GM12865 (cell line): Measurements from ENCODE around the gene SETDB2.

Experiments used
- DNase-seq: peaks from one replicate; pipeline ENCODE4 v3.0.0; 2010; ENCODE audit warnings: low read depth
- H3K4me3 ChIP-seq: 2 replicates; pipeline ENCODE4 v1.5.1; 2011; ENCODE audit warnings: mild to moderate bottlenecking, low read depth, low read length, control low read depth
- TF ChIP-seq, protein P1 (sequence below): IDR thresholded peaks from 2 replicates; pipeline ENCODE4 v1.5.1; 2011; ENCODE audit warnings: low read length, control low read depth, low read depth, inconsistent platforms; ENCODE audit not compliant: insufficient read depth; ENCODE audit errors: missing control alignments

SETDB2 gene

DNA sequence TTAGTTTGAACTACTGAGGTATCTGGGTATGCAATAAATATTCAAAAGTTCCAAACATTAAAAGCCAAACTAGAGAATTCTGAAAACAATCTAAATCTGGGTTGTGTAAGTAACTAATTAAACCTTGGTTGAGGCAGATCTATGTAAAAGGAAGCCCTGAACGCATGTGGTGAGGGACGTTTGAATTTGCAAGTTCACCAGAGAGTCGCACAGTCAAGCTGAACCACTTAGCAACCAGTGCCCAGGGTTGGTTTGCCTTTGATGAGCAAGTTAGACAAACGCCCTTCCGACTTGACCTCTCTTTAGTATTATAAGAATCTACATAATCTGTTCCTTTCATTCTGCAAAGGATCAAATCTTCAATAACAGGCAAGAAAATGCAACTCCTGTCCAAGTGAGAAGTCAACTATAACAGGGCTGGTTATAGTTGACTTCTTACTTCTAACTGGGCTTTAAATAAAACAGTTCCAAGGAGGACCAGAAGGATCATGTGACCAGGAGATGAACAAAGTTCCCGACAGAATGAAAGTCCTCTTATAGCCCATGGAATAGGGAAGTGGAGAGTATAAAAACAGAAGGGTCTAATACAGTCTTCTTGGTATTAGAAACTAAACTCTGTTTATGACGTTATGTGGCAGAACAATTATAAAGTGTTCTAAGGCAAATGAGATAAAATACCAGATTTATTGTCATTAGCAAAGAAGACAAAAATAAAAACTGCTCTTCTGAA, 92.2 kb downstream of the SETDB2 start:
- DNase-seq, result no peak
- H3K4me3 ChIP-seq, result no peak overlapping the region
- TF ChIP-seq, protein P1, sequence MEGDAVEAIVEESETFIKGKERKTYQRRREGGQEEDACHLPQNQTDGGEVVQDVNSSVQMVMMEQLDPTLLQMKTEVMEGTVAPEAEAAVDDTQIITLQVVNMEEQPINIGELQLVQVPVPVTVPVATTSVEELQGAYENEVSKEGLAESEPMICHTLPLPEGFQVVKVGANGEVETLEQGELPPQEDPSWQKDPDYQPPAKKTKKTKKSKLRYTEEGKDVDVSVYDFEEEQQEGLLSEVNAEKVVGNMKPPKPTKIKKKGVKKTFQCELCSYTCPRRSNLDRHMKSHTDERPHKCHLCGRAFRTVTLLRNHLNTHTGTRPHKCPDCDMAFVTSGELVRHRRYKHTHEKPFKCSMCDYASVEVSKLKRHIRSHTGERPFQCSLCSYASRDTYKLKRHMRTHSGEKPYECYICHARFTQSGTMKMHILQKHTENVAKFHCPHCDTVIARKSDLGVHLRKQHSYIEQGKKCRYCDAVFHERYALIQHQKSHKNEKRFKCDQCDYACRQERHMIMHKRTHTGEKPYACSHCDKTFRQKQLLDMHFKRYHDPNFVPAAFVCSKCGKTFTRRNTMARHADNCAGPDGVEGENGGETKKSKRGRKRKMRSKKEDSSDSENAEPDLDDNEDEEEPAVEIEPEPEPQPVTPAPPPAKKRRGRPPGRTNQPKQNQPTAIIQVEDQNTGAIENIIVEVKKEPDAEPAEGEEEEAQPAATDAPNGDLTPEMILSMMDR, result no peak

DNA sequence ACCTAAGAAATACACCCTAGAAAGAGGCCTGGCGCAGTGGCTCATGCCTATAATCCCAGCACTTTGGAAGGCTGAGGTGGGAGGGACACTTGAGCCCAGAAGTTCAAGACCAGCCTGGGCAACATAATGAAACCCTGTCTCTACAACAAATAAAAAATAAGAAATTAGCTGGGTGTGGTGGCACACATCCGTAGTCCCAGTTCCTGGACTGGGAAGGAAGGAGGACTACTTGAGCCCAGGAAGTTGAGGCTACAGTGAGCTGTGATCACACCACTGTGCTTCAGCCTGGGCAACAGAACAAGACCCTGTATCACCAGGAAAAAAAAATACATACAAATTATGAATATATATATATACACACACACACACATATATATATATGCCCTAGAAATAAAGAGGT, 94.3 kb downstream of the SETDB2 start:
- no peak for DNase-seq
- H3K4me3 ChIP-seq, result no peak overlapping the region
- TF ChIP-seq, protein P1, result no peak

DNA sequence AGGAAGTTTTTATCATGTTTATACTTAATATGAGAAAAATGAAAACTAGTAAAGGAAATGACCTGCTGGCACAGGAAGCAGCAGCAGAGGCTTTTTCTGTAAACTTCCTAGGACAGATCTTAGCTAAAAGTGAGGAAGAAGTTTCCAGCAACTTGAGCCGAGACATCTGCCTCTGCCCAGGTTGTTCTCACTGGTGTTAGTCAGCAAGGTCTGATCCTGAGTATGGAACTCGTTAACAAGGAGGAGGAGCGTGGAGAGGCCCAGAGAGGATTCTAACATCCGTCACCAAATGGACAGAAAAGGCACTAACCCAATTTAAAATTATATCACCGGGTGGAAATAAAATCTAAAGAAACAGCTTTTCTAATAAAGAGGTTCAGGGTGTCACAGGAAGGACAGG, 95.2 kb downstream of the SETDB2 start:
- H3K4me3 ChIP-seq, result no peak overlapping the region
- no peak for DNase-seq
- TF ChIP-seq, protein P1, result no peak

DNA sequence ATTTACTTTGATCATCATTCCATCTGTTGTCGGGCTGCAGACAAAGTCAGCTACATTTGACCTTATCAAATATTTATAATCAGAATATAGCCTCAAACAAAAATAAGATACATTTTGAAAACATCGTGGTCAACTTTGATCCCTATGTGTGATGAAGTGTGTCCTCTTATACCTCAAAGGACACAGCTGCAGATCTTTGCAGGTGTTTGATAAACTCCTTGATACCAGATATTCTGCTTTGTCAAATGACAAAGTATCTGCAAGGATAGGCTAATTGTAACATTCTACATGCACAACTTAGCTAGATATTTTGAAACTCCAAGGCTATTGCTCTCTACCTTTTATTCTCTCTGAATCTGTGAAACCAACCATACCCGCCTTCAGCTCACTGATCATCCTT, 95.7 kb downstream of the SETDB2 start:
- H3K4me3 ChIP-seq, result no peak overlapping the region
- DNase-seq, result no peak
- TF ChIP-seq, protein P1, result no peak

DNA sequence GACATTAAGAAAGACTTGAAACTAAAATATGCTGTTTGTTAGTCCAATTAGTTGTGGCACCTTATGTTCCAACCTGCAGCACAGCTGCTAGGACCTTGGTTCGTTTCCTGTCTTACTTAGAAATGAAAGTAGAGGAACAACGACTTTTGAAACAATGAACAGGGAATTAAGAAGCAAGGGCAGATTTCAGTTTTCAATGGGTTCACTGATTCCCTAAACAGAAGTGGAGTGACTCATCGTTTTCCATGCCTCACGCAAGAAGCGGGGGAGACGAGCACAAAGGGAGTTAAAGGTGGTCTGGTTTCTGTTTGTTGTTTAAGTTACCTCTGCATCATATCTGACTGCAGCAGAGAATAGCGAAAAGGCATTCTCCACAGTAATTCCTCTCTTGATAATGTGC, 96.5 kb downstream of the SETDB2 start:
- DNase-seq, result peak; percentile 11
- TF ChIP-seq, protein P1, result no peak

DNA sequence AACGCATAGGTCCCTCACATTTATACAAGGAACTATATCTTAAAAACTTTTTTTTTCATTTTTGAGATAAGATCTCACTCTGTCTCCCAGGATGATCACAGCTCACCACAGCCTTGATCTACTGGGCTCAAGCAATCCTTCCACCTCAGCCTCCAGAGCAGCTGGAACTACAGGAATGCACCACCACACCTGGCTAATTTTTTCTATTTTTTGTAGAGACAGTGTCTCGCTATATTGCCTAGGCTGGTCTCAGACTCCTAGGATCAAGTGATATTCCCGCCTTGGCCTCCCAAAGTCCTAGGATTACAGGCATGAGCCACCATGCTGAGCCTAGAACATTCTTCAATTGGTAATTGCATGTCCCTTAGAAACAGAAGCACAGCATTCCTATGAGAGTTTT, 99.6 kb downstream of the SETDB2 start:
- H3K4me3 ChIP-seq, result no peak overlapping the region
- no peak for DNase-seq
- TF ChIP-seq, protein P1, result no peak

More for the DNA sequence above, 96.5 kb downstream of the SETDB2 start:
- H3K4me3 ChIP-seq, result no peak overlapping the region
